Caco-2 (cell line): ENCODE measurements around the gene PRG2. TPM values are rescaled to one million over a fixed set of nuclear protein-coding genes. Genes with fewer than 3 reads are reported as not detected.
A peak's percentile ranks its signal among the peaks of the same experiment; 100 is the strongest.

Source experiments
- BruUV-seq: library from RNA; stranded (reverse); fragments of 400-500 nt; replicated peaks from 2 replicates; lab custom pipeline; 2021; lab: Mats Ljungman, UMichigan
- CTCF ChIA-PET: fragments of 300-600 bp; sonication (Branson Sonifier 250); formaldehyde crosslinking; loops from one replicate; lab custom pipeline; 2022; ENCODE audit warnings: antibody characterized with exemption; lab: Charles Lee
- POLR2A ChIA-PET: fragments of 300-600 bp; sonication (Branson Sonifier 250); formaldehyde crosslinking; loops from one replicate; lab custom pipeline; 2022; ENCODE audit warnings: antibody characterized with exemption; lab: Charles Lee
- DNase-seq, 2 experiments: peaks; one replicate each; pipeline versions ENCODE4 v3.0.0 to v3.0.0-alpha.2; 2020 to 2022
- H3K27me3 ChIP-seq: replicated peaks from 2 replicates; pipeline ENCODE4 v1.6.0; 2011; ENCODE audit warnings: low read length; ENCODE audit not compliant: control insufficient read depth, insufficient read depth
- H3K36me3 ChIP-seq: 2 replicates; pipeline ENCODE4 v1.5.1; 2011; ENCODE audit warnings: low read length; ENCODE audit not compliant: control insufficient read depth, insufficient read depth
- H3K4me1 ChIP-seq: fragments of 250-450 bp; sonication (Bioruptor Pico); 2 replicates; pipeline ENCODE4 v1.5.1; 2020; ENCODE audit warnings: mild to moderate bottlenecking
- H3K4me3 ChIP-seq: 2 replicates; pipeline ENCODE4 v1.5.1; 2011; ENCODE audit warnings: low read depth, mild to moderate bottlenecking, control low read depth, low read length
- H3K9me3 ChIP-seq: fragments of 250-450 bp; sonication (Bioruptor Pico); 2 replicates; pipeline ENCODE4 v1.5.1; 2020; ENCODE audit warnings: mild to moderate bottlenecking, moderate library complexity
- H3K27ac Mint-ChIP-seq: one replicate; pipeline ENCODE4 v1.8.0; 2022; ENCODE audit warnings: mixed read lengths; ENCODE audit not compliant: unreplicated experiment
- H3K27me3 Mint-ChIP-seq: one replicate; pipeline ENCODE4 v1.8.0; 2022; ENCODE audit warnings: mixed read lengths; ENCODE audit not compliant: insufficient read depth, unreplicated experiment
- H3K36me3 Mint-ChIP-seq: one replicate; pipeline ENCODE4 v1.8.0; 2022; ENCODE audit warnings: mild to moderate bottlenecking, mixed read lengths; ENCODE audit not compliant: insufficient read depth, unreplicated experiment
- H3K4me1 Mint-ChIP-seq: one replicate; pipeline ENCODE4 v1.8.0; 2022; ENCODE audit warnings: low read depth, mixed read lengths; ENCODE audit not compliant: unreplicated experiment
- H3K4me3 Mint-ChIP-seq: one replicate; pipeline ENCODE4 v1.8.0; 2022; ENCODE audit warnings: mild to moderate bottlenecking, moderate library complexity, mixed read lengths; ENCODE audit not compliant: unreplicated experiment
- H3K9me3 Mint-ChIP-seq: one replicate; pipeline ENCODE4 v1.8.0; 2022; ENCODE audit warnings: mixed read lengths; ENCODE audit not compliant: unreplicated experiment
- CTCF ChIP-seq, 2 experiments: fragments of 200-600 bp in 1 of 2; IDR thresholded peaks; 1 replicate in 1 of 2; 2 replicates in 1 of 2; pipeline versions ENCODE4 v1.5.1 to v1.8.0; 2011 to 2022; ENCODE audit warnings: antibody characterized with exemption in 1 of 2, control low read depth in 1 of 2, inconsistent platforms in 1 of 2, low read depth in 1 of 2, low read length in 1 of 2, mild to moderate bottlenecking in 1 of 2, moderate library complexity in 1 of 2; ENCODE audit not compliant: insufficient read depth in 1 of 2, severe bottlenecking in 1 of 2, unreplicated experiment in 1 of 2
- intact Hi-C: fragments of 100-400 bp; cut with micrococcal nuclease; formaldehyde crosslinking; loops from one replicate; pipeline ENCODE4 v1.10.0; 2022; ENCODE audit not compliant: unreplicated experiment
- total RNA-seq: library from RNA; stranded (reverse); gene quantifications from 2 replicates; pipeline ENCODE4 v1.2.3, GENCODE V29; 2022

Gene PRG2
- total RNA-seq, 1 experiment from 2014 or later: not detected

DNA sequence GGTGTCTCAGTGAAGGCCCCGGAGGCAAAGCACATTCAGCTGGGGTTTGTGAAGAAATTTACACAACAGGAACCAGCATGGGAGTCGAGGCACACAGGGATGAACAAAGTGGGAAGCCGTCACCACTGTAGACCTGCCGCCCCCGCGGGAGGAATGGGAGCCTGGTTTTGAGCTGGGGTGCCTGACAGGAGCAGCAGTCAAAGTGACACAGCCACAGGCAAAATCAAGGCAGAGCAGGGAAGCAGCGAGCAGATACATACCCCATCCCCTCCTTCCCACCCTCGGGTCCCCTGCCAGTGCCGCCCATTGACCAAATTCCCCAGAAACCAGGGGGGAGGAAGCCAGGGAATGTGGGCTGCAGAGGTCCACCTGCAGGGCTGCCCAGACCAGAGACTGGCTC, 31.5 kb downstream of the PRG2 start:
- Histone ChIP-seq H3K9me3 (no peaks in the 10 kb centered on the region), H3K36me3 (no peaks in the 10 kb centered on the region), H3K27me3 (no peaks in the 10 kb centered on the region), H3K4me3 (no peak overlapping the region), H3K4me1 (peaks cover 40% of the 10 kb centered on the region)
- Mint-ChIP-seq H3K4me3 (no peak overlapping the region), H3K36me3 (peaks cover 6% of the 10 kb centered on the region), H3K4me1 (peaks cover 27% of the 10 kb centered on the region), H3K27ac (peak overlapping the region; percentile 74), H3K27me3 (no peaks in the 10 kb centered on the region), H3K9me3 (peaks cover 16% of the 10 kb centered on the region)
- CTCF ChIA-PET: interaction anchor here (2.4 kb wide), 1 partner anchor 13 kb away, joined by 11 read pairs; no protein-coding TSS in a partner anchor
- POLR2A ChIA-PET: no interaction called here
- TF ChIP-seq CTCF (IDR thresholded peaks at IDR 0.05; ENCODE audit: insufficient read depth in 1 of 2, low read depth in 1 of 2, low read length in 1 of 2, severe bottlenecking in 1 of 2, unreplicated experiment in 1 of 2): no peak
- DNase-seq: no peak
- intact Hi-C loops: no loop called here
- BruUV-seq: no TSS peak

- no peak for TF ChIP-seq CTCF (IDR thresholded peaks at IDR 0.05; ENCODE audit: insufficient read depth in 1 of 2, low read depth in 1 of 2, low read length in 1 of 2, severe bottlenecking in 1 of 2, unreplicated experiment in 1 of 2)
- no TSS peak for BruUV-seq
- CTCF ChIA-PET: interaction anchor here (2.4 kb wide), 1 partner anchor 13 kb away, joined by 11 read pairs; no protein-coding TSS in a partner anchor
- no peaks in the 10 kb centered on the region for H3K36me3 ChIP-seq
- no peaks in the 10 kb centered on the region for H3K27me3 ChIP-seq
- no peak for DNase-seq
- Mint-ChIP-seq H3K27me3 (no peaks in the 10 kb centered on the region), H3K4me3 (no peak overlapping the region), H3K27ac (peak overlapping the region; percentile 74), H3K4me1 (peaks cover 27% of the 10 kb centered on the region), H3K9me3 (peaks cover 16% of the 10 kb centered on the region), H3K36me3 (peaks cover 6% of the 10 kb centered on the region)
- no peak overlapping the region for H3K4me3 ChIP-seq
- intact Hi-C loops: no loop called here
- no peaks in the 10 kb centered on the region for H3K9me3 ChIP-seq
- POLR2A ChIA-PET: no interaction called here
- peaks cover 40% of the 10 kb centered on the region for H3K4me1 ChIP-seq
Measured at GRCh38 chr11:57358543-57358961, 31.9 kb downstream of the PRG2 start.

- Histone ChIP-seq H3K36me3 (no peaks in the 10 kb centered on the region), H3K9me3 (no peaks in the 10 kb centered on the region), H3K27me3 (no peaks in the 10 kb centered on the region), H3K4me1 (peaks cover 40% of the 10 kb centered on the region), H3K4me3 (no peak overlapping the region)
- H3K4me1 Mint-ChIP-seq: peaks cover 27% of the 10 kb centered on the region
- peaks cover 16% of the 10 kb centered on the region for H3K9me3 Mint-ChIP-seq
- no TSS peak for BruUV-seq
- no peak for TF ChIP-seq CTCF (IDR thresholded peaks at IDR 0.05; ENCODE audit: insufficient read depth in 1 of 2, low read depth in 1 of 2, low read length in 1 of 2, severe bottlenecking in 1 of 2, unreplicated experiment in 1 of 2)
- intact Hi-C loops: no loop called here
- no peak overlapping the region for H3K27ac Mint-ChIP-seq
- ChIA-PET CTCF (interaction anchor here (0.7 to 0.9 kb wide), 2 partner anchors 11 to 12 kb away, joined by 3 read pairs; no protein-coding TSS in a partner anchor), POLR2A (no interaction called here)
- DNase-seq: no peak
- H3K36me3 Mint-ChIP-seq: peaks cover 6% of the 10 kb centered on the region
- no peaks in the 10 kb centered on the region for H3K27me3 Mint-ChIP-seq
- H3K4me3 Mint-ChIP-seq: no peak overlapping the region
Measured at GRCh38 chr11:57357856-57358255, 32.6 kb downstream of the PRG2 start.
